Caki2 (cell line): ENCODE results near the gene SIK3. TPM values are rescaled to one million over a fixed set of nuclear protein-coding genes. Genes with fewer than 3 reads are reported as not detected.
"Not testable (repeated sequence)": the region's sequence is repeated elsewhere in the genome, so short reads cannot be mapped to it uniquely, and the experiment has no call there.

Source experiments
- DNase-seq: peaks from one replicate; pipeline ENCODE4 v3.0.0-alpha.2; 2015; ENCODE audit warnings: low read depth
- in situ Hi-C: cut with HindIII; loops from 2 replicates; pipeline ENCODE4 v1.10.0; 2016; ENCODE audit warnings: low sequenced_read_pairs, low pct_unique_long_range_greater_than_20kb, mixed read lengths
- total RNA-seq: library from RNA; depleted of rRNA; stranded (reverse); fragments of >200 nt; shearing (Covaris generic); gene quantifications from 2 replicates; pipeline ENCODE4 v1.2.3, GENCODE V29; 2014; ENCODE audit warnings: low replicate concordance

The SIK3 gene
- total RNA-seq, 1 experiment from 2014 or later: 5.6 TPM

DNA sequence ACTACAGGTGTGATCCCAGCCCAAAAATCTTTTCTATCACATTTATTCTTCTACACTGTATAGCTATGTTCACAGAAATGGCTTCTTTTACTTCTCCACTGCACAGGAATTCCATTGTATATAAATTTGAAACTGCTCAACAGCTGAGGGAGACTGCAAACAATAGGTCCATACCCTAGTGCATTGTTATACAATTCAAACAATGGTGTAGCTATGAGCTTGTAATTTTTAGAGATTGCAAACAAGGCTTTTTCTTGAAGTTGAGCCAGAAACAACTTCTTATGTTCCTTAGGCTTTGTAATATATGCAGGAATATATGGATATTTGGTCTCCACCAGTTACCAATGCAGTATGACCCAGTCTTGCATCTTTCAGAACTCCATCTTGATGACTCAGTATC, 19.5 kb upstream of the SIK3 start:
- no peak for DNase-seq
- in situ Hi-C loops: no loop called here

DNA sequence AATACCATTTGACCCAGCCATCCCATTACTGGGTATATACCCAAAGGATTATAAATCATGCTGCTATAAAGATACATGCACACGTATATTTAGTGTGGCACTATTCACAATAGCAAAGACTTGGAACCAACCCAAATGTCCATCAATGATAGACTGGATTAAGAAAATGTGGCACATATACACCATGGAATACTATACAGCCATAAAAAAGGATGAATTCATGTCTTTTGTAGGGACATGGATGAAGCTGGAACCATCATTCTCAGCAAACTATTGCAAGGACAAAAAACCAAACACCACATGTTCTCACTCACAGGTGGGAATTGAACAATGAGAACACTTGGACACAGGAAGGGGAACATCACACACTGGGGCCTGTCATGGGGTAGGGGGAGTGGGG, 14.7 kb upstream of the SIK3 start:
- in situ Hi-C loops, DNase-seq: not testable (repeated sequence)

DNA sequence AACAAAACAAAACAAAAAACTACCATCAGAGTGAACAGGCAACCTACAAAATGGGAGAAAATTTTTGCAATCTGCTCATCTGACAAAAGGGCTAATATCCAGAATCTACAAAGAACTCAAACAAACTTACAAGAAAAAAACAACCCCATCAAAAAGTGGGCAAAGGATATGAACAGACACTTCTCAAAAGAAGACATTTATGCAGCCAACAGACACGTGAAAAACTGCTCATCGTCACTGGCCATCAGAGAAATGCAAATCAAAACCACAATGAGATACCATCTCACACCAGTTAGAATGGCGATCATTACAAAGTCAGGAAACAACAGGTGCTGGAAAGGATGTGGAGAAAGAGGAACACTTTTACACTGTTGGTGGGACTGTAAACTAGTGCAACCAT, 14.3 kb upstream of the SIK3 start:
- in situ Hi-C loops, DNase-seq: not testable (repeated sequence)

DNA sequence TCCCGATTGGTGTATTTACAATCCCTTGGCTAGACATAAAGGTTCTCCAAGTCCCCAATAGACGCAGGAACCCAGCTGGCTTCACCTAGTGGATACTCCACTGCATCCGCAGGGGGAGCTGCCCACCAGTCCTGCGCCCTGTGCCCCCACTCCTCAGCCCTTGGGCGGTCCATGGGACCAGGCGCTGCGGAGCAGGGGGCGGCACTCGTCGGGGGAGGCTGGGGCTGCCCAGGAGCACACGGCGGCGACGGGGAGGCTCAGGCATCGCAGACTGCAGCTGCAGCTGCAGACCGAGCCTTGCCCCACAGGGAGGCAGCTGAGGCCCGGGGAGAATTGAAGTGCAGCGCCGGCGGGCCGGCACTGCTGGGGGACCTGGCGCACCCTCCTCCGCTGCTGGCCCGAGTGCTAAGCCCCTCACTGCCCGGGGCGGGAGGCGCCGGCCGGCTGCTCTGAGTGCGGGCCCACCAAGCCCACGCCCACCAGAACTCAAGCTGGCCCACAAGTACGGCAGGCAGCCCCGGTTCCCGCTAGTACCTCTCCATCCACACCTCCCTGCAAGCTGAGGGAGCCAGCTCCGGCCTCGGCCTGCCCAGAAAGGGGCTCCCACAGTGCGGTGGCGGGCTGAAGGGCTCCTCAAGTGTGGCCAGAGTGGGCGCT, 12.2 kb upstream of the SIK3 start:
- in situ Hi-C loops: no loop called here
- no peak for DNase-seq

DNA sequence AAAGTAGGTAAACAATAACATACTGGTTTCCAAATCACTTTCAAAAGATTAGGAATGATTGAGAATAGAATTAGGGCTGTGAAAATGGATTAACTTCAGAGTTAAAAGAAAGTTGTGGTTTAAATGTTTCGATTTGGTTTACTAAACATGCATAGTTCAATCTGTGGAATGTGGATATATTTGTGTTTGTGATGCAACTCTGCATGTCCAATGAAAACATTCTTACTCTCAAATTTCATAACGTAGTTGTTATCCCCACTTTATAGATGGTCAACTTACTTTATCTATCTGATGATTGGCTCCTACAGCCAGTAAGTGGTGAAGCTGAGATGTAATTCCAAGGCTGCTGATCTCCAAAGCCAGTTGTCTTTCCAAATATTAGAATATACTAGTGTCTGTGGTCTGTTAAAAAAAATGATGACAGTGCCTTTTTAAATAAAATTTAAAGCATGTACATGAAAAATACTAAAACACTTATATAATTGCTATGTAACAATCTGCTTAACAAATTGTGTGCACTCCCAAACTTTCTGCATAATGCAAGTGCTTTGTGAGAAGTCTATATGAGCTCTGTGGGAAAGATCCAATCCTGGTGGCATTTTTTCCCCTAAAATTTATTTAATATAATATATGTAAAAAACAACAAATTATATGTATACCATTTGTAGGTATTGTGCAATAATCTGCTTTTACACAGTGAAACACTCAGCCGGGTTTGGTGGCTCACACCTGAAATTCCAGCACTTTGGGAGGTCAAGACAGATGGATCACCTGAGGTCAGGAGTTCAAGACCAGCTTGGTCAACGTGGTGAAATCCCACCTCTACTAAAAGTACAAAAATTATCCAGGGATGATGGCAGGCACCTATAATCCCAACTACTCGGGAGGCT, 9.7 kb upstream of the SIK3 start:
- in situ Hi-C loops: no loop called here
- DNase-seq: no peak

DNA sequence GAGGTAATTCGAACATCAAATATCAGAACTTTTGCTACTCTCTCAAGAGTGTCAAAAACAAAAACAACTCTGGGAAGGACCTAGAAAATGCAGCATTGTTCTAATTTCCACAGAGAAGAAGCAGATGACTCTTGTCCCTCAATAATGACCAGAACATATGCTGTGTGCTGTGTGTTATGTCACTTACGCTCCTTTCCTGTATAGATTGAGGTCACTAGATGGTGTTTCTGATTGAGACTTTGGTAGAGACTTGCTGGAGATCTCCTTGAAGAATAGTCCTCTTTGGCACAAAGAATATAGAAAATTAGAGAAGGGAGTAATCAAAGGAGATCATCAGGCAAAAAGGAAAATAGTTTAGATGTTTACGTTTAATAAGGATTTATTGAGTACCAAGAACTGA, 2.3 kb upstream of the SIK3 start:
- in situ Hi-C loops: no loop called here
- no peak for DNase-seq

DNA sequence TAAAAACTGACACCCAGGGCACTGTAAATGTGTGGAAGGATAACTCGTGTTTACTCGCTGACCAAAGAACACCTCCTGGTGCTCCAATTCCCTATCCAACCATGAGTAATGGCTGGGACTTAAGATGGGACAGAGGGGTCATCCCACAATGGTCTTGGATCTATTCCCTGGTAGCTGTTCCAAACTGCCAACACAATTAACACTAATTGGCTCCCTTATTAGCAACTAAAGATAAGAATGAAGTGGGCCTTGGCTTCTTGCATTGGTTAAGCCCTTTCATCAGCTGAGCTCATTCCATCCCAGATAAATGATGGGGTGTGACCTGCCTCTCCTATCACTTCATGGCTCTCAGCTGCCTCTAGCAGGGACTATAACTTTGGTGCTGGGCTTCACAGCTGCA, 1.5 kb upstream of the SIK3 start:
- in situ Hi-C loops: no loop called here
- DNase-seq: no peak

DNA sequence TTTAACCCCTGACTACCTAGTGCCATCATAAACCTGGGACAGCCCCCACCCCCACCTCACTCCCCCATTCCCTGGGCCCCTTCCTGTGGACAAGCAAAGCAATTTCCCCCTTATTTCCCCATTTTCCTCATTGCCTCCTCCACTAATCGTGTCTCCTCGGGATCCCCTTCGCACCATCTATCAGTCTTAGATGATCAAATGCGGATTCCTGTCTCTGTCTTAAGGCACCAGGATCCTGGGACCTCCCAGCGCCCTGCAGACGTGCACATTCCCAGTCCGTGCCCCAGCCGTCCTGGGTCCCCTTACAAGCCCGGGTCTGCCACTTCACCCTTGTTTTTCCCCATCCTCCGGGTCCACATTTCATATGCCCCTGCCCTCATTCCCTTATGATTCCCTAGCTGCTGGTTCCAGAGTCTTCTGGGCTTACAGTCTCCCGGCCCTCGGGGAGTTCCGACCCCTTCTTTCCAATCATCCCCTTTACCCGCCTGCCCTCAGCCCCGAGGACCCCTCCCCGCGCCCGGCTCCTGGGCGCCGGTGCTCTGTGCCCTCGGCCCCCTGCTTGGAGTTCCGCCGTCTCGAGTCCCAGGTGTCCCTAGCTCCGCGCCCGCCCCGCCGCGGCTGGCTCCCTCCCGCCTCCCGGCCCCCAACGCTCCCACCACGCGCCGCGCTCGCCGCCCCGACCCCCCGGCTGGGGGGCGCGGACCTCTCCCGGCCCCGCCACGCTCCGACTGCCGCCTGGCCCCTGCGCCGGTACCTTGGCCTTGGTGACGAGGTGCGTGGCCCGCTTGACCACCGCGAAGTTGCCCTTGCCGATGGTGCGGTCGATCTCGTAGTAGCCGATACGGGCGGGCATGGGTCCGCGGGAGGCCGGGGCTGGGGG, 599 bp downstream of the SIK3 start:
- in situ Hi-C loops: no loop called here
- no peak for DNase-seq

DNA sequence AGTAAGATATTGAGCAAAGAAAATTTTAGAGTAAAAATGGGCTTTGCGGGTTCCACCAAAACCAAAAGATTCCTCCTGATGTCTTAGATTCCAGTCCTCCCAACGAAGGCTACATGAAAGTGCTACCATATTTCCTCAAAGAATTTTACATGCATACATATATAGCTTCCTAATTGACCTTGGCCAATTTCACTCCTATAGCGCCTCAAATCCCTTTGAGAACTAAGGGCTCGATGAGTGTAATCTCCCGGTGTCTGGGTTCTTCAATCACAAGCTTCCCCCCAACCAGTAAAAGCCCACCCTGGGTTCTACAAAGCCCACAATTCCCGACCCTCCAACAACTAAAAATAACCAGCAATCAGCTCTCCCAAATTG, 1.2 kb downstream of the SIK3 start:
- in situ Hi-C loops: no loop called here
- no peak for DNase-seq

DNA sequence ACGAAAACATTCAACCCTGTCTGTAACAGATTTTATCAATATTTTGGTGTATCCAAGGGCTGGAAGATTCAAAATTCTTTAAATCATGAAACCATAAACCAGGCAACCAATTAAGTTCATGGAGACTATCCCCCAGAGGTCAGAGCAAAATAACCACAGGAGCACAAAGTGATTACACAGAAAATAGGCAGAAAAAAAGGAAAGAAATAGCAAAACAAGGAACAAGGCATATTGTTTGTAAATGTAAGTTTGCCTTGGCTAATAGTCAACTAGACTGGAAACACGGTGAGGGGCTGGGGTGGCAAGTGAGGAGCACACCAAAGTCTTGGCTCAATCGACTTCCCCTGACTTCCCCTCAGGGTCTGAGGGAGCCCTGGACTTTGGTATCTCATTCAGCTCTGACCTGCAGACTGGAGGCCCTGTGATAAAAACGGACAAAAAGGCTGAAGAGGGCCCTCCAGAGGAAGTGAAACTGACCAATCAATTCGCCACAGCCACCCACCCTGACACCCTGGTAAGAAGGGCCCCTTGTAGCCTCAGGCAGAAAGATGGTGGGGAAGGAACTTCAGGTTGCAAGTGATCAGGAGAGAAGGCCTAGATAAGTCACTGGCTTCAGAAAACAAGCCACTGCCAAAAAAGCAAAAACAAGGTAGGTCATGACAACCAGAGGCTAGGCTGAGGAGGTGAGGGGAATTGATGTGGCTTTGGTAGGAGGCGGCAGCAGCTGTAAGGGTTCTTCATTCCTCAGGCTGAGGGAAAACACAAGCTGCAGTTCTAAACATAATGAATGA, 1.8 kb downstream of the SIK3 start:
- in situ Hi-C loops: no loop called here
- DNase-seq: peak; percentile 41

DNA sequence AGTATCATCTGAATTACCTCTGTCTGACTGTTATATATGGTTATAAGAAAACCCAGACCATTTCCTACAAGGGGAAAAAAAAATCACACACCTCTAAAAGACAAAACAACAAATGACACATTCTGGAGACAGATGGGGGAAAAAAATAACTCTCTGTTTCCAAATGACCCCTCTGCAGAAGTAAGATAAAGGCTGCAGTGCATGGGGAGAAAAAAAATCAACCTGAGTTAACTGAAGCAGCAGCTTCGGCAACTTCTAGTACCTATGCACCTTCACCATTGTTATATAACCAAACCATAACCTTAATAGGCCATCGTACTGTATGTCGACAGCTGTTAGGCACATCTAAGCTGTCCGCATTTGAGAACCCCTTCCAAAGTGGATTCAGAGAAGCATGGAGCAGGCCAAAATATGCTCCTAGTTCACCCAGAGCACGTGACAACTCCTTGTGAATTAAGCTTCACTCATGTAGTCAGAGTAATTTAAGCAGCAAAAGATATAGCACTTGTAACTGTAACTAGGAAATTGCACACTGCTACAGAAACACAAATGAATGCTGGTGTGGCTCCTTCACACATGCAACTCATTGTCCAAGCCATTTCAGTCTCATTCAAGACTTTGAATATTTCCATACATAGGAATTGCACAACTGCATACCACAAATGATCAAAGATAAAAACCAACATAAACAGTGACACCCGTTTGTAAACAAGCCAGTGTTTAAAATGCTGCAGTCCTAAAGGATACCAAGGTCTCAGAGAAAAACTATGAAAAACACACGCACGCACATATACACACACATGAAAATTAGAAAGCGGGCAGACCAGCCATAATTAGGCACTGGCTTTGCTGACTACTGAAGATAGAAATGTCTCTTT, 2.7 kb downstream of the SIK3 start:
- in situ Hi-C loops: no loop called here
- no peak for DNase-seq

DNA sequence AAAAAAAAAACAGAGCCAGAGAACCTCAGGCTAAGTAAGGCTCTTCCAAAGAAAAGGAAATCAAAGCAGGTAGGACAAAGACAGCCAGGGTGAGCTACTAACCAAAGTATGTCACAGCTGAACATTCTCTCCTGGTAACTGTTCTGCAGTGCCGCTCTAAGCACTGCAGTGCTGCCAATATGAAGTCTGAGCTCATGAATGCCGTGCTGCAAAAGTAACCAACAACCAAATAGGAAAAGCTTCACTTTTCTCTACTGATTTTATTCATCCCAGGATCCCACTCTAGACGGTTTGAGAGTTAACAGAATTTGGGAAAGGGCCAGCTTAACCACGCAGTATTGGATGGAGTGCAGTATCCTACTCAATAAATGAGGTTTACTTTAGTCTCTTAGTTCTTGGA, 3.5 kb downstream of the SIK3 start:
- in situ Hi-C loops: no loop called here
- DNase-seq: no peak

DNA sequence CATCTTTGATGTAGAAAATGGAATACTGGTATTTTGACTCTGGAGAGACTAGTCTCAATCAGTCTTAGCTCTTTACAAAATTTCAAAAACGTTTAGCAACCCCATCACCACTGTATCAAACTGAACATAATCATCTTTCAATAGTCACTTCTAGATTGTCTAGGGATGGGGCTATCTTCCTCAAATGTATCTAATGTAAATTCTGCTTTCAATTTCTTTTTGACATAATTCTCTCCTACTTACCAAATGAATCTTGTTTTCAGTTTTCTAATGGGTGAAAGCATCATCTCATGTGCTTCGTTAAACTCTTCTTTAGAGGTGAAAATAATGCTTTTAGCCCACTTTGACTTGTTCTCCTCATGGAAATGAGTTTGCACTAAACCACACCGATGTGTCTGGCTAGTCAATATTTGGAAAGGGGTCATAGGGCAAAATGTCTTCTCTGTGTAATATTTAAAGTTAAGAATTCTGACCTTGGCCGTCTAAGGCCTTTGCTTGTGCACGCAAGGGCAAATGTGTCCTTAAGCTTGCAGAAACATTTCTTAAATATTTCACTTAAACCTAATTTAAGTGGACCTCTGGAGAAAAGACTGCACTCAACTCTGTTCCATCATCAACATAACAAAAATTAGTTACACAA, 5.2 kb downstream of the SIK3 start:
- no peak for DNase-seq
- in situ Hi-C loops: no loop called here

DNA sequence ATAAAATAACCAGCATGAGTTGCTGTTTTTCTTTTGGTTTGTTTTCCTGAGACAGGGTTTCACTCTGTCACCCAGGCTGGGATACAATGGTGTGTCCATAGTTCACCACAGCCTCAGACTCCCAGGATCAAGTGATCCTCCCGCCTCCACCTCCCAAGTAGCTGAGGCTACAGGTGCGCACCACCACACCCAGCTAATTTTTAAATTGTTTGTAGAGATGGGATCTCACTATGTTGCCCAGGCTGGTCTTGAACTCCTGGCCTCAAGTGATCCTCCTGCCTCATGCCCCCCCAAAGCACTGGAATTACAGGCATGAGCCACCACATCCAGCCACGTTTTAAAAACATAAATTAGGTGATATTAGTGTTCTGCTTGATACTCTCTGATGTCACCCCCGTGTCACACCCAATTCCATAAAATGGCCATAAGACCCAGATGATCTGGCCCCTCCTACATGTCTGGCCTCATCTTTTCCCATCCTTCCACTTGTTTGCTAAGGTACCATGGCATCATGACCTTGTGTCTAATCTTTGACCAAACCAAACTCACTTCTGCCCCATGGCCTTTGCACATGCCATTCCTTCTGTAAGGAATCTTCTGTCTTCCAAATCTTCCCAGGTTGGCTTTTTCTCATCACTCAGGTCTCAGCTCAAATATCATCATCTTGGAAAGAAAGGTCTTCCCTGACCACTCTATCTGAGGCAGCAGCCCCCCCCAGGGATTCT, 6.3 kb downstream of the SIK3 start:
- DNase-seq: no peak
- in situ Hi-C loops: no loop called here

DNA sequence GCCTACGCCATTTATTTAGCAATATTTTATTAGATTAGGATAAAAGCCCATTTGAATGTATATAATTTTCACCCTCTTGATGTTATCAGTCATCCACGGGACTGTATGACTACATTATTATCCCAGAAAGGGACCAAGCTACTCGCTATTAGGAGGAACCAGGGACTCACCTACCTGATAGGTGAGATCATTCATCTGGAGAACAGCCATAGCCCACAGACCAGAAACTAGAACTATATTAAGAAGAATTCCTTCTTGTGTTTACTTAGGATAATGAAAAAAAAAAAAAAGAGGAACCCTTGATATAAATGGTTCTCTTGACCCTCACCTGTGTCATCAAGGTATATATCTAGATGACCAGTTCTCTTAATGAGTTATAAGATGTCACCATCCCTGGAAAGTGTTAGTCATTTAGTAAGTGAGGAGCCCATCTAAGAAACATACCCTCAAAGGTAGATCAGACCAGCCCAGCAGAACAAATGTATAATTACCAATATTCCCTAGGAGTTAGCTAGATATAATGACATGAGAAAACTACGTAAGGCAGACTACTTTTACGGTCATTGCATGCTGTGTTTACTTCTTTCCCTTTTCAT, 8.0 kb downstream of the SIK3 start:
- in situ Hi-C loops: no loop called here
- no peak for DNase-seq

DNA sequence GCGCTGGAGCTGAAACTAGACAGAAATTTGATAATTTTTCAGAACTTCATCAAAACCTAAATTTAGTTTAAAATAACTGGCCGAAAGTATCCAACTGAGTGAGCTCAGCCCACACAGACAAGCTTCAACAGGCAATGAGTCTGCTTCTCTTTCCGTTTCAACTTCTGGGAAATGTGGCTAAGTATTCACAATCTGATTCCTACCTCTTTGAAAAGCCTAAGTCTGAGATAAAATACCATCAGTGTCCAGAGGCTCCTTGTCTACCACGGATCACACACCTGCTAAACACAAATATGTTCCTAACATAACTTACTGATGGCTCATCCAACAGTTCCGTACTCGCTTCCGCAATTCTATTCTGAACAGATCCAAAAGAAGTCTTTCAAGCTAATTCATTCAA, 8.5 kb downstream of the SIK3 start:
- in situ Hi-C loops: no loop called here
- DNase-seq: no peak
